HUES48 (cell line): ENCODE results near the gene PPP6R2.

Experiments
- H3K27ac ChIP-seq: one replicate; pipeline ENCODE4 v1.7.0; 2013; ENCODE audit warnings: low read depth, low read length, inconsistent platforms
- H3K27me3 ChIP-seq: 2 replicates; pipeline ENCODE4 v1.6.1; 2013; ENCODE audit warnings: mild to moderate bottlenecking, low read length; ENCODE audit not compliant: control insufficient read depth, insufficient read depth
- H3K36me3 ChIP-seq: 2 replicates; pipeline ENCODE4 v1.6.1; 2013; ENCODE audit warnings: low read length; ENCODE audit not compliant: control insufficient read depth, insufficient read depth
- H3K4me1 ChIP-seq: 2 replicates; pipeline ENCODE4 v1.6.1; 2013; ENCODE audit warnings: mild to moderate bottlenecking, low read length; ENCODE audit not compliant: control insufficient read depth, insufficient read depth
- H3K4me3 ChIP-seq: 2 replicates; pipeline ENCODE4 v1.5.1; 2013; ENCODE audit warnings: mild to moderate bottlenecking, low read depth, low read length
- H3K9ac ChIP-seq: 2 replicates; pipeline ENCODE4 v1.6.1; 2013; ENCODE audit warnings: mild to moderate bottlenecking, low read depth, low read length, moderate library complexity
- H3K9me3 ChIP-seq: 2 replicates; pipeline ENCODE4 v1.6.1; 2013; ENCODE audit warnings: low read length; ENCODE audit not compliant: control insufficient read depth, insufficient read depth

Gene PPP6R2

DNA sequence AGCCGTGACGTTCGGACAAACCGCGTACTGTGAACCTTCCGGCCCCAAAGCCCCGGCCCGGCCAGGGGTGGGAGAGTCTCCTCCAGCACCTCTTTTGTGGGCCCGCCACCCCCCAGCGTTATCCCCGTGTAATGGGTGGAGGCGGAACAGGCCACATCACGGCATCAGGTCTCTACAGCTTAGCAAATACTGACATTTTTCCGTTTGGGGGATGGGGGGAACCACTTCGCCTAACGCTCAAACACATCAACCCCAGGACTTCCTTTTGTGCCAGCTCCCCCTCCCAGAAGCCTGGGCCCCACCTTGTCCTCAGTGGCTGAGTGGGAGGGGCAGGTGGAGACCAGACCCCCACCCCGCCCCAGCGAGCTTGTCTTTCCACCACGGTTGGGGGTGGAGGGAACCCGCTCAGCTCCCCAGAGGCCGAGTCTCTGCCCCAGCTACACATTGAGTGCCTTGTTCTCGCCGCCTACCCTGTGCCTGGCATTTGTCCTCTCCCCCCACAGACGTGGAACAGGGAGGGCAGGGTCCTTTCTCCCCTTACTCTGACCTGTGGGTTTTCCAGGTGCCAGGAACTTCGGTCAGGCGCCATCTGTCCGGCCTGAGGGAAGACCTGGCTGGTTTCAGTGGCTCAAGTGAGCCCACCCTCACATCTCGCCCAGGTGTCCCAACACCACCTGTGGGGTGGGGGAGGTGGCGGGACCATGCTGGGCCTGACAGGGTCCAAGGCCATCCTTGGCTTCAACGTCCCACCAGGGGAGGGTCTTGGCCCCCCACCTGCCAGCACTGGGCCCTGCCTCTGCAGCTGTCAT lies 102.1 kb downstream of the PPP6R2 start:
- Histone ChIP-seq H3K9ac (no peak overlapping the region), H3K9me3 (no peaks in the 10 kb centered on the region), H3K27me3 (no peaks in the 10 kb centered on the region), H3K36me3 (peaks cover 54% of the 10 kb centered on the region), H3K4me3 (no peak overlapping the region), H3K4me1 (no peaks in the 10 kb centered on the region), H3K27ac (peak overlapping the region; percentile 28)

DNA sequence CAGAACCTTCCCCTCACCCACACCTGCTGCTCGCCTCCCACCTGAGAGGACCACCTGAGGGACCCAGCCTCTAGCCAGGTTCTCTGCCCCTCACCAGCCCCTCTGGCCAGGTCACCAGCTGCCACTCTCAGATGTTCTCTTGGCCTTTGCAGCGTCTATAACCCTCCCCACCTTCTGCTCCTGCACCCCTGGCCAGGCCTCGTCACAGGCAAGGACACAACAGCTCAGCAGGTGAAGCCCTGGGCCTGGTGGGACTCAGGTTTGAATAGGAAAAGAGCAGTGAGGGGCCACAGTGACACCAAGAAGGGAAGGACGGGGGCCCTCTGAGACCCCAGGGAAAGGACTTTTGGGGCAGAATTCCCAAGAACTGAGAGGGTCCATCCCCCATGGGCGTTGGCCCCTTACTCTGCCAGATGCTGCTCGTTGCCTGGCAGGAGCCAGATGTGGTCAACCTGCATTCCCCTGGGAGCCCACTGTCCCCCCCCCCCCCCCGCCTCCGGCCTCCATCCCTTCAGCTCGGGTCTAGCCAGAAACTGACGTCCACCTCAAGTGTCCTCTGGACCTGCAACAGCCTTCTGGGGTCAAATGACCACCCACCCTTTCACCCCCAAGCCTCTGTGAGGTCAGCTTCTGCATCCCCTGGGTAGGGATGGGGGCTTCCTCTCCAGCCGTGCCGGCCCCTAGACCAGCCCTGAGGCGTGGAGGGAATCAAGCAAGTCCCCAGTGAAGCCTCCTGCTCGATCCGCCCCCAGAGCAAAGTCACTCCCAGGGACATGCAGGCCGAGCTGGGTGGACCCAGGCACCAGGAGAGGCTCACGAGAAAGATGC lies 103.0 kb downstream of the PPP6R2 start:
- no peaks in the 10 kb centered on the region for H3K4me1 ChIP-seq
- H3K36me3 ChIP-seq: peaks cover 52% of the 10 kb centered on the region
- H3K27me3 ChIP-seq: no peaks in the 10 kb centered on the region
- H3K27ac ChIP-seq: no peak overlapping the region
- no peak overlapping the region for H3K9ac ChIP-seq
- H3K4me3 ChIP-seq: no peak overlapping the region
- no peaks in the 10 kb centered on the region for H3K9me3 ChIP-seq

DNA sequence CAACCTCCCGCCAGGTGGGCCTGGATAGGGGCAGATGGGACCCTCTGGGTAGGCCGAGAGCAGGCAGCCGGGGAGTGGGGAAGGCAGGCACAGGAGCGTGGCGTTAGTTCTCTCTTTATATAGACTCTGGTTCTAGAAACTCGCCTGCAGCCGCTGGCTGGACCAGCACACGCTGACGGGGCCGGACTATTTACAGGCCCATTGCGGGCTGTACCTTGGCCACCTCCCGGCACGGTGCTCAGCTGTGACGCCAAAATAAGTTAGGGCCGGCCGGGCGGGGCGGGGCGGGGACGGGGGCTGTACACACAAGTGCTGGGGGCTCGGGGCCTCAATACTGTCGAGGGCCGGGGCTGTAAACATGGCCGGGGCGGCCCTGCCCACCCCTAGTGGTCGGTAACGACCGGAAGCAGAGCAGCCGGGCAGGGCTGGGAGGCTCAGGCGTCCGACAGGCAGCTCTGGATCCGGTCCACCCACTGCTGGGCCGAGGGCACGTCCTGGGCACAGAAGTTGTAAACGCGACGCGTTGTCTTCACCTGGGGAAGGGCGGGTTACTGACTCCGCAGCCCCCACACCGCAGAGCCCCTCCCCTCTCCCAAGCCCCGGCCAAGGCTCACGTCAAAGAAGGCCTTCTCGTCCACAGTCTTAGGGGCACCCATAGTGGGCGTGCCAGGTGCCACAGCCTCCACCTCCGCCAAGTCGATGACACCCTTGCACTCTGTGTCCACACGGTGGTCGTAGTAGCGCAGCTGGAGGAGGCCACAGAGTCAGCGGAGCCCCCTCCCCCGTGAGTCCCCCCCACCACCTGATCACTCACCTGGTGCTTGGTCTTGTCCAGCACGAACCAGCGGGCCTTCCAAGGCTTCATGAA lies 103.8 kb downstream of the PPP6R2 start:
- Histone ChIP-seq H3K36me3 (peaks cover 52% of the 10 kb centered on the region), H3K27ac (no peak overlapping the region), H3K9me3 (no peaks in the 10 kb centered on the region), H3K27me3 (no peaks in the 10 kb centered on the region), H3K4me1 (no peaks in the 10 kb centered on the region), H3K9ac (no peak overlapping the region), H3K4me3 (no peak overlapping the region)

DNA sequence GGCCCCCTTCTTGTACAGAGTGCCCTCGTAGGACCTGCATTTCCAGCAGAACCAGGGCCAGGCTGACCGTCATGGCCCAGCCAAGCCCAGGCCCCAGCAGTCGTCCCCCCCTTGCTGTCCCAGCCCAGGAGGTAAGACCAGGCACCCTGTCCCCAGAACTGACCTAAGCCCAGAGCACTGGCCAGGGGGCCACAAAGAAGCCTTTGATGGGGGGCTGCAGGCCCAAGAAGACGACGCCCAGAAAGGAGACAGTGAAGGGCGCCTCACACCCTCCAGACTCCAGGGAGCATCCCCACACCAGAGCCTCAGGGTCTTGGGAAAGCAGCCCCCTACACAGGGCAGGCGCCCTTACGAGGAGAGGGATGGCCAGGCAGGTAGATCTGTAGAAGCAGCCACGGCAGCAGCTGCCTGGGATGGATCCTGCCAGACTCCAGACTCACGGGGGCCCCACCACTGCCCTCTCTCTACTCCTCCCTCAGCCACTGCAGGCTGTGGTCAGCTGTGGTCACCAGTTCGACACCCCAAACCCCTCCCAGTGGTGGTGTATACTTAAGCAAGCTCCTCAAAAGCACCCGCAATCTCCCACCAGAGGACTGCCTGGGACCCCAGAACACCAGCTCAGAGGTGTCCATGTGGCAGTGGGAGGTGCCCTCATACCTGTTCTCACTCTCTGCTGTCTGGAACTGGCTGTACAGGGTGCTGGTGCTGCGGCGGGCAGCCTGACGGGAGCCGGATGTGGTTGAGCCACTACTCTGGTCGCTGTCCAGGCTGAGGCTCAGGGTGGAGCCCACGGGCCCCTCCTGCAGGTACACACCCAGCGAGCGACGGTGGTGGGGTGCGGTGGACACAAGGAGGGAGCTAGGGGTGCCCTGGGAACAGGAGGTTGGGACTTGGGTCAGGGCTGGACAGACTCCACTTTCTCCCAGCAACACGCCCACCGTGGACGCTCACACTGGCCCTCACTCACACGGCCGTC lies 104.7 kb downstream of the PPP6R2 start:
- no peaks in the 10 kb centered on the region for H3K4me1 ChIP-seq
- H3K4me3 ChIP-seq: no peak overlapping the region
- H3K36me3 ChIP-seq: peaks cover 56% of the 10 kb centered on the region
- H3K27me3 ChIP-seq: no peaks in the 10 kb centered on the region
- no peak overlapping the region for H3K27ac ChIP-seq
- H3K9me3 ChIP-seq: no peaks in the 10 kb centered on the region
- H3K9ac ChIP-seq: no peak overlapping the region

DNA sequence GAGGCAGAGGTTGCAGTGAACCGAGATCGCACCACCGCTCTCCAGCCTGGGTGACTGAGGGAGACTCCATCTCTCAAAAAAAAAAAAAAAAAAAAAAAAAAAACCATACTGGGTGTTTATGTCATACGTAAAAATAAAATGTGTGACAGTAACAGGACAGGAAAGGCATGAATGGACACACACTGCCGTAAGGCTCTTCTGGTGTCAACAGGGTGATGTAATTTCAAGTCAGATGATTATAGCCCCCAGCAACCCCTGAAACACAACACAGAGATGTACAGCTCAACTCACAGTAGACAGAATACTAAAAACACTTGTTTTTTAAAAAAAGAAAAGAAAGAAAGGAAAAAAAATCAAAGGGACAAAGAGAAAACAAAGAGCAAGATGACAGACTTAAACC lies 109.5 kb downstream of the PPP6R2 start:
- H3K36me3 ChIP-seq: peaks cover 64% of the 10 kb centered on the region
- H3K27me3 ChIP-seq: no peaks in the 10 kb centered on the region
- no peaks in the 10 kb centered on the region for H3K4me1 ChIP-seq
- no peak overlapping the region for H3K9ac ChIP-seq
- no peak overlapping the region for H3K27ac ChIP-seq
- no peak overlapping the region for H3K4me3 ChIP-seq
- H3K9me3 ChIP-seq: no peaks in the 10 kb centered on the region

DNA sequence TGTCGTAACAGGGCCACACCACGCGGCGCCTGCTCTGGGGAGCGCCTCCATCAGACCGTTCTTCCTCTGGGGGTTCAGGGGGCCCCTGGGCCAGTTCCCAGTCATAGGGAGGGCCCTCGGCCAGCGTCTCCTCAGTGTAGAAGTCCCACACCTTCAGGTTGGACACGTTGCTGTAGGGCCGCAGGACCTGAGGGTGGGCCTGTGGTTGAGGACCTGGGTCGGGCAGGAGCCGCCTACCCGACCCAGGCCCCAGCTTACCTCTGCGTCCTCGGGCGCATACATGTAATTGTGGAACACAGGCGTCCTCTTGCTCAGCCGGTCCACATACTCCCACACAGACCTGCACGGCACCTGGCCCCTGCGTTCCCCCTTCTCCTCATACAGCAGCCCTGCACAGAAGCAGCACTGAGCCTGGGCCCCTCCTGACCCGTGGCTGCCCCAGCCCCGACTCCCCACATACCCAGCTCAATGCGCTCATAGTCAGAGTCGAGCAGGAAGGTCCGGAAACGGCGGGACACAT lies 111.5 kb downstream of the PPP6R2 start:
- Histone ChIP-seq H3K4me1 (no peaks in the 10 kb centered on the region), H3K27me3 (no peaks in the 10 kb centered on the region), H3K9ac (no peak overlapping the region), H3K36me3 (peaks cover 64% of the 10 kb centered on the region), H3K4me3 (no peak overlapping the region), H3K27ac (no peak overlapping the region), H3K9me3 (no peaks in the 10 kb centered on the region)

DNA sequence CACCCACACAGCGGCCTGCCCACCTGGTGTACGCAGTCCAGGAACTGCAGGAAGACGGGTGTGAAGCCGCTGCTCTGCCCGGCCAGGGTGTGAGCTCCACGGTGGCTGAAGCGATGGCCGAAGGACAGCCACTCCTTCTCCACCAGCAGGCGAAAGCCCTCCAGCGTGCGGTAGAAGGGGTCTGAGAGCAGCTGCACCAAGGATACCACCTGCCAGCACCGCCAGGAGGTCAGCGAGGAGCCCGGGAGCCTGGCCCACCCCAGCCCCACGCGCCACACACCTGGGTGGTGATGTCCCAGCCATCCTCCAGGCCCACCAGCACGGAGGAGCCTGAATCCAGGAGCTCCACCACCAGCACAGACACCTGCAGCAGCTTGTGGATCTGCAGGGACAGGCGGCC lies 112.1 kb downstream of the PPP6R2 start:
- Histone ChIP-seq H3K9ac (no peak overlapping the region), H3K27ac (no peak overlapping the region), H3K36me3 (peaks cover 68% of the 10 kb centered on the region), H3K9me3 (no peaks in the 10 kb centered on the region), H3K27me3 (no peaks in the 10 kb centered on the region), H3K4me3 (no peak overlapping the region), H3K4me1 (no peaks in the 10 kb centered on the region)

DNA sequence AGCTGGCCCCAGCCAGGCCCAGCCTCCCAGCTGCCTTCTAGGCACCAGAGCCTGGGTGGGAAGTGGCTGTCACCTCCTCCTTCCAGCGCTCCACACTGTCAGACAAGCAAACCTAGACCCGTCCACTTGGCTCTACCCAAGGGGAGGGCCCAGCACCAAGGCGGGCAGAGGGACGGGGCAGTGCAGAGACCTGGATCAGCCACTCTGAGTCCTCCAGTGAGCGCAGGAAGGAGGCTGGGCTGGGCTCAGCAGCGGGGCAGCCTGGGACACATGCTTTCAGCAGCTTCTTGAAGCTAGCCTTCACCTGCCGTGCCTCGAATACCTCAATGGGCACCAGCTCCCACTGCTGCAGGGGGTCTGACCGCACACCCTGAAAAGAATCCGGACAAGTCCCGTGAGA lies 112.9 kb downstream of the PPP6R2 start:
- Histone ChIP-seq H3K9ac (no peak overlapping the region), H3K4me1 (no peaks in the 10 kb centered on the region), H3K36me3 (peaks cover 71% of the 10 kb centered on the region), H3K27ac (no peak overlapping the region), H3K27me3 (no peaks in the 10 kb centered on the region), H3K9me3 (no peaks in the 10 kb centered on the region), H3K4me3 (no peak overlapping the region)

DNA sequence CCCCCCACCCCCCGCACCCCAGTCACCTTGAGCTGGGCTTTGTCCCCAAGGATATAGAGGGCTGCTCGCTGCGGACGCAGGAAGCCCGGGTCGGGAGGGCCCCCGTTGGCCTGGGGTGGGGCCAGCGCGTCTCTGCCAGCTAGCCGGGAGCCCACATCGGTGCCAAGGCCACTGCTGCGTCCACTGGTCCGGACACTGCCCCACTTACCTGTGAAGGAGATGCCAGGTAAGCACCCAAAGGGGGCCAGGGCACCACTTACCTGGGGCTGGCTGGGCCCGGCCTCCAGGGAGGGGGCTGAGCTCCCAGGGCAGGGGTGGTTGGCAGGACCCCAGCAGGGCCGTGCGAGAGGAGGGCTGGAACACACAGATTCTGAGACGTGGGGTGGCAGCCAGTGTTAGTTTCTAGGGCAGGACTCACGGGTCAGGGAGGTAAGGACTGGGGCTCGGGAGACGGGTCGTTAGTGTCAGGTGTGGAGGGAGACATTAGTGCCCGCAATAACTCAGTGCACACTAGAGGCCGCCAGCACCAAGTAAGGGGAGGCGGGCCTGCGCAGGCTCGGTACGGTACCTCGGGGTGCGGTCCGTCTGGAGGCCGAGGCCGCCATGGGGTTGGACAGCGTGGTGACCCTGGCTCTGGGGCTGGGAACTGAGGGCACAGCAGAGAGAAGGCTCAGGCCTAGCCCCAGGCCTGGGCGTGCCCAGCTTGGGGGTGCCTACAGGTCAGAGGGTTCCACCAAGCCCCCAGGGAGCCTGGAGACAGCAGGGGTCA lies 113.5 kb downstream of the PPP6R2 start:
- Histone ChIP-seq H3K36me3 (peaks cover 75% of the 10 kb centered on the region), H3K27ac (no peak overlapping the region)

More for the DNA sequence above, 113.5 kb downstream of the PPP6R2 start:
- no peaks in the 10 kb centered on the region for H3K9me3 ChIP-seq
- no peaks in the 10 kb centered on the region for H3K4me1 ChIP-seq
- H3K4me3 ChIP-seq: no peak overlapping the region
- H3K9ac ChIP-seq: no peak overlapping the region
- H3K27me3 ChIP-seq: no peaks in the 10 kb centered on the region
